Smooth muscle cell of the coronary artery (primary cell): ENCODE results near the gene ALB. TPM values are rescaled to one million over a fixed set of nuclear protein-coding genes. Genes with fewer than 3 reads are reported as not detected.

Experiments
- total RNA-seq: library from RNA; depleted of rRNA; stranded (reverse); fragments of >200 nt; gene quantifications from 2 replicates; pipeline ENCODE4 v1.2.3, GENCODE V29; 2014; ENCODE audit warnings: low replicate concordance

Gene ALB
- total RNA-seq = not detected in 2 replicates

DNA sequence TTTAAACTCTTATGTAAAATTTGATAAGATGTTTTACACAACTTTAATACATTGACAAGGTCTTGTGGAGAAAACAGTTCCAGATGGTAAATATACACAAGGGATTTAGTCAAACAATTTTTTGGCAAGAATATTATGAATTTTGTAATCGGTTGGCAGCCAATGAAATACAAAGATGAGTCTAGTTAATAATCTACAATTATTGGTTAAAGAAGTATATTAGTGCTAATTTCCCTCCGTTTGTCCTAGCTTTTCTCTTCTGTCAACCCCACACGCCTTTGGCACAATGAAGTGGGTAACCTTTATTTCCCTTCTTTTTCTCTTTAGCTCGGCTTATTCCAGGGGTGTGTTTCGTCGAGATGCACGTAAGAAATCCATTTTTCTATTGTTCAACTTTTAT lies at the start of gene ALB:
ALB (plus strand) TSS at position 246 of the 400 bp plus-strand sequence; CDS start at position 287, 41 bp downstream.

GRCh38 chr4:73435984-73436383 lies 31.9 kb downstream of the ALB start, which contains the start of gene AFP:
AFP (plus strand) TSS chr4:73436221; CDS start chr4:73436263, 42 bp downstream.

Other genes starting within 250 kb of the ALB start
- 39.7 and 44.2 TPM in 2 replicates for gene ANKRD17, start 145.5 kb upstream of the ALB start, total RNA-seq
- 0.23 and 0.59 TPM in 2 replicates for gene AFP, start 31.9 kb downstream of the ALB start, total RNA-seq
- gene AFM, start 77.5 kb downstream of the ALB start, total RNA-seq = not detected in 2 replicates
- gene RASSF6, start 216.1 kb downstream of the ALB start, total RNA-seq = not detected in 2 replicates